Right lobe of liver (tissue), 4 donors: Measurements from ENCODE around the gene ACVR1.

Experiments
- POLR2A ChIP-seq: fragments of 450-650 bp; IDR thresholded peaks from one replicate; pipeline ENCODE4 v1.6.1; 2017; ENCODE audit warnings: antibody characterized with exemption, mild to moderate bottlenecking
- TF ChIP-seq, protein P1 (sequence below), 4 donors: fragments of 200-600 bp in 3 of 4; fragments of 450-650 bp in 1 of 4; IDR thresholded peaks; one replicate each; pipeline versions ENCODE4 v1.5.1 to v1.8.0; 2016 to 2022; ENCODE audit warnings: antibody characterized with exemption in 4 of 4, mild to moderate bottlenecking in 2 of 4
- donor health status: DM: no; HTN: no; CAD: no.
- donor health status: DM: no; HTN: no; CAD: no.
- donor health status: DM: no; HTN: yes; CAD: no.

DNA sequence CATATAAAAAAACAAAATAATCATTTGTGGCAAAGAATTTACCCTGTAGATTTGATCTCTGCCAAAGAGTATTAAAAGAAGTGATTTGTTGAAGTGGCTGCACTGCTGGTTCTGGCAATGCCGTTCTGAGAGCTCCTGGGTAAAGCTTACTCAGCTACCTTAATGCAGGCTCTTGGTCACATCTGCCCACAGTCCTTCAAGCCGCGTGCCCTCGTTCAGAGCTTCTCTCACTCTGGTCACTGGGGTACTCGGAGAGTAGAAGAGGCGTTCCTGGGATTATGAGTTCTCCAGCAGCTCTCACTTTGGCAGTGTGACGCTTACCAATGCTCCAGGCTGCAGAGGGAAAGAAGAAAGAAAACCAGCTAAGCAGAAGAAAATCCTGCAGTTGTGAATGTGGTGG lies 57.9 kb downstream of the ACVR1 start:
- TF ChIP-seq, protein P1, sequence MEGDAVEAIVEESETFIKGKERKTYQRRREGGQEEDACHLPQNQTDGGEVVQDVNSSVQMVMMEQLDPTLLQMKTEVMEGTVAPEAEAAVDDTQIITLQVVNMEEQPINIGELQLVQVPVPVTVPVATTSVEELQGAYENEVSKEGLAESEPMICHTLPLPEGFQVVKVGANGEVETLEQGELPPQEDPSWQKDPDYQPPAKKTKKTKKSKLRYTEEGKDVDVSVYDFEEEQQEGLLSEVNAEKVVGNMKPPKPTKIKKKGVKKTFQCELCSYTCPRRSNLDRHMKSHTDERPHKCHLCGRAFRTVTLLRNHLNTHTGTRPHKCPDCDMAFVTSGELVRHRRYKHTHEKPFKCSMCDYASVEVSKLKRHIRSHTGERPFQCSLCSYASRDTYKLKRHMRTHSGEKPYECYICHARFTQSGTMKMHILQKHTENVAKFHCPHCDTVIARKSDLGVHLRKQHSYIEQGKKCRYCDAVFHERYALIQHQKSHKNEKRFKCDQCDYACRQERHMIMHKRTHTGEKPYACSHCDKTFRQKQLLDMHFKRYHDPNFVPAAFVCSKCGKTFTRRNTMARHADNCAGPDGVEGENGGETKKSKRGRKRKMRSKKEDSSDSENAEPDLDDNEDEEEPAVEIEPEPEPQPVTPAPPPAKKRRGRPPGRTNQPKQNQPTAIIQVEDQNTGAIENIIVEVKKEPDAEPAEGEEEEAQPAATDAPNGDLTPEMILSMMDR (IDR thresholded peaks at IDR 0.05), result no peak
- no peak for TF ChIP-seq POLR2A
